ENCODE results near the gene NRARP. TPM values are rescaled to one million over a fixed set of nuclear protein-coding genes. Genes with fewer than 3 reads are reported as not detected.

The NRARP gene
- total and polyA plus RNA-seq, 8 donors, result 1.2 to 323 (median 3.5) TPM

DNA sequence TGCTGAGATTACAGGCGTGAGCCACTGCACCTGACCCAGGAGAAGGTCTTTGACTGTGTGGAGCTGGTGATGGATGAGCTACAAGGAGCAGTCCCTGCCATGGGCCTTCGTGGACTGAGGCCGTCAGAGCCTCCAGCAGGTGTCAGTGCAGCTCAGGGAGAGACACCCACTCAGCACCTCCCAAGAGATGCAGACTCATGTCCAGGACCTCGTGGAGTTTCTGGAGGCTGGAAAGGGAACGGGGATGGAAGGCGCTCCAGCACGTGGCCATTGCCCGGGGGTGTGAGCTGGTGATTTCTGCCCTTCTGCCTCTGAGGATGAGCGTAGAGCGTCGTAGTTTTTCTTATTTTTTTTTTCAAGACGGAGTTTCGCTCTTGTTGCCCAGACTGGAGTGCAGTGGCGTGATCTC, 15.1 kb downstream of the NRARP start:
- H3K9me3 ChIP-seq, result no peaks in the 10 kb centered on the region
- intact Hi-C loops (cut with DNase I; ENCODE audit: low total_unique reads), result no loop called here
- H3K36me3 ChIP-seq, result peaks cover 0 to 23% (median 16%) of the 10 kb centered on the region in 4 donors
- peak; percentile 82 to 90 for DNase-seq
- H3K4me3 ChIP-seq, result no peak overlapping the region
- H3K27me3 ChIP-seq, result peaks cover 0 to 11% (median 0%) of the 10 kb centered on the region in 3 donors
- TF ChIP-seq EP300 (IDR thresholded peaks at IDR 0.05), result no peak
- no peak for TF ChIP-seq POLR2A (IDR thresholded peaks at IDR 0.05)
- peak in 1 of 3 donors; percentile 78 for TF ChIP-seq POLR2AphosphoS5 (IDR thresholded peaks at IDR 0.05)
- TF ChIP-seq, protein P1, sequence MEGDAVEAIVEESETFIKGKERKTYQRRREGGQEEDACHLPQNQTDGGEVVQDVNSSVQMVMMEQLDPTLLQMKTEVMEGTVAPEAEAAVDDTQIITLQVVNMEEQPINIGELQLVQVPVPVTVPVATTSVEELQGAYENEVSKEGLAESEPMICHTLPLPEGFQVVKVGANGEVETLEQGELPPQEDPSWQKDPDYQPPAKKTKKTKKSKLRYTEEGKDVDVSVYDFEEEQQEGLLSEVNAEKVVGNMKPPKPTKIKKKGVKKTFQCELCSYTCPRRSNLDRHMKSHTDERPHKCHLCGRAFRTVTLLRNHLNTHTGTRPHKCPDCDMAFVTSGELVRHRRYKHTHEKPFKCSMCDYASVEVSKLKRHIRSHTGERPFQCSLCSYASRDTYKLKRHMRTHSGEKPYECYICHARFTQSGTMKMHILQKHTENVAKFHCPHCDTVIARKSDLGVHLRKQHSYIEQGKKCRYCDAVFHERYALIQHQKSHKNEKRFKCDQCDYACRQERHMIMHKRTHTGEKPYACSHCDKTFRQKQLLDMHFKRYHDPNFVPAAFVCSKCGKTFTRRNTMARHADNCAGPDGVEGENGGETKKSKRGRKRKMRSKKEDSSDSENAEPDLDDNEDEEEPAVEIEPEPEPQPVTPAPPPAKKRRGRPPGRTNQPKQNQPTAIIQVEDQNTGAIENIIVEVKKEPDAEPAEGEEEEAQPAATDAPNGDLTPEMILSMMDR (IDR thresholded peaks at IDR 0.05), result peak in 5 of 7 experiments; percentile 21 to 79 (median 56)
- peaks cover 0 to 4% (median 0%) of the 10 kb centered on the region in 4 donors for H3K4me1 ChIP-seq
- 32 to 52% (median 46%) methylated on average over 12 to 14 of the region's 14 CpGs for WGBS, 5 donors
- no peak overlapping the region for H3K27ac ChIP-seq

- H3K36me3 ChIP-seq, result peaks cover 21 to 57% (median 39%) of the 10 kb centered on the region in 4 donors
- peaks cover 0 to 54% (median 0%) of the 10 kb centered on the region in 3 donors for H3K27me3 ChIP-seq
- WGBS, 5 donors, result 75 to 86% (median 80%) methylated on average over 5 to 39 of the region's 39 CpGs
- no peaks in the 10 kb centered on the region for H3K9me3 ChIP-seq
- peak overlapping the region in 2 of 4 donors; percentile 18 to 31 for H3K4me3 ChIP-seq
- intact Hi-C loops (cut with DNase I; ENCODE audit: low total_unique reads), result no loop called here
- TF ChIP-seq, protein P1 (IDR thresholded peaks at IDR 0.05), result no peak
- TF ChIP-seq POLR2AphosphoS5 (IDR thresholded peaks at IDR 0.05) (no peak), POLR2A (IDR thresholded peaks at IDR 0.05) (no peak), EP300 (IDR thresholded peaks at IDR 0.05) (no peak)
- H3K4me1 ChIP-seq, result peaks cover 38 to 58% (median 47%) of the 10 kb centered on the region in 4 donors
- DNase-seq, result peak in 1 of 2 donors; percentile 43
- H3K27ac ChIP-seq, result peak overlapping the region in 1 of 5 donors; percentile 0
Measured at GRCh38 chr9:137281345-137282116, 20.5 kb downstream of the NRARP start.

DNA sequence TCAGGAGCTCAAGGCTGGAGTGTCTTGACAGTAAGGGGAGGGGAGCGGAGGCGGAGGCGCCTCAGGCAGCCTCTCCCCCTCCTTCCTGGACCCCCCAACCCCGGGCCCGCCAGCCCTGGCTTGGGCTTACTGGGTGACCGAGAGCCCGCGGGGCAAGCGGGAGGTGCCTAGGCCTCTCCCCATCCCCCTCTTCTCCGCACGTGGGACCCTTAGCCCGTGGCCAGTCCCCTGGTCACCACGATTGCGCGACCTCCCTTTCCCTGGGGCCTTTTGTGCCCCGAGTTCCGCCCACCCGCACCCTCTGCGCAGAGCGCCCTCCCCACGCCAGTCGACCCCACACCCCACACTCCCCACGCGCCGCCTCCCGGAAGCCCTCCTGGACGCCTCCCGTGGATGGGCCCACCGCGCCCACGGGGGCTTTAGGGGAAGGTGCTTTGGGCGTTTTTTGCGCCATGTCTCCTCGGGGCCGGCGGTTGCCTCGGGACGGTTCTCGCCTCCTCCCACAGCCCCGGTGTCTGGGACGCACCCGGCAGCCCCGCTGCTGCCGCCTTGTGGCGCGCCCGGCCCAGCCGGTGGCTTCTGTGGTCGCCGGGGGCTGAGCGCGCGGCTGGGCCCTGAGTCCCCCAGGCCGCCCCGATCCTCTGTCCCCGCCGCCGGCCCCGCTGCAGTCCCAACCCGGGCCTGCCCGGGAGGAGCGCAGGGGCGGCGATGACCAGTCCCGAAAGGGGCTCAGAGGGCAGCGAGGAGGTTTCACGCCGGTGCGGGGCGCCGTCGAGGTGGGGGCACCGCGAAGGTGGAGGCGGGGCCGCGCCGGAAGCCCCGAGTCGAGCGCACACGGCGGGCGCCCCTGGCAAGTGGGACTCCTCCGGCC, 21.4 kb downstream of the NRARP start:
- Histone ChIP-seq H3K27ac (peak overlapping the region in 1 of 5 donors; percentile 0), H3K9me3 (no peaks in the 10 kb centered on the region), H3K4me1 (peaks cover 47 to 66% (median 55%) of the 10 kb centered on the region in 4 donors), H3K4me3 (peak overlapping the region in 2 of 4 donors; percentile 18 to 31), H3K36me3 (peaks cover 21 to 57% (median 39%) of the 10 kb centered on the region in 4 donors), H3K27me3 (peaks cover 0 to 58% (median 0%) of the 10 kb centered on the region in 3 donors)
- intact Hi-C loops (cut with DNase I; ENCODE audit: low total_unique reads), result no loop called here
- TF ChIP-seq, protein P1 (IDR thresholded peaks at IDR 0.05), result peak in 1 of 7 experiments; percentile 21
- no peak for TF ChIP-seq EP300 (IDR thresholded peaks at IDR 0.05)
- DNase-seq, result peak in 1 of 2 donors; percentile 70
- WGBS, 5 donors, result 40 to 81% (median 51%) methylated on average over 33 to 85 of the region's 85 CpGs
